HT-29 (cell line): ENCODE data around the gene RPS6KA2. TPM values are rescaled to one million over a fixed set of nuclear protein-coding genes. Genes with fewer than 3 reads are reported as not detected.
"Not testable (repeated sequence)": the region's sequence is repeated elsewhere in the genome, so short reads cannot be mapped to it uniquely, and the experiment has no call there.

Experiments used
- DNase-seq: peaks from one replicate; pipeline ENCODE4 v3.0.0-alpha.2; 2015; ENCODE audit warnings: low spot score
- small RNA-seq: library from RNA; depleted of rRNA; stranded (forward); fragments of <200 nt; gene quantifications from one replicate; pipeline ENCODE3, GENCODE V24; 2014
- total RNA-seq: library from RNA; depleted of rRNA; stranded (reverse); fragments of >200 nt; shearing (Covaris generic); gene quantifications from 2 replicates; pipeline ENCODE4 v1.2.3, GENCODE V29; 2014; rRNA removed

RPS6KA2 gene
- total RNA-seq, 1 experiment from 2014 or later, result 3.4 TPM

DNA sequence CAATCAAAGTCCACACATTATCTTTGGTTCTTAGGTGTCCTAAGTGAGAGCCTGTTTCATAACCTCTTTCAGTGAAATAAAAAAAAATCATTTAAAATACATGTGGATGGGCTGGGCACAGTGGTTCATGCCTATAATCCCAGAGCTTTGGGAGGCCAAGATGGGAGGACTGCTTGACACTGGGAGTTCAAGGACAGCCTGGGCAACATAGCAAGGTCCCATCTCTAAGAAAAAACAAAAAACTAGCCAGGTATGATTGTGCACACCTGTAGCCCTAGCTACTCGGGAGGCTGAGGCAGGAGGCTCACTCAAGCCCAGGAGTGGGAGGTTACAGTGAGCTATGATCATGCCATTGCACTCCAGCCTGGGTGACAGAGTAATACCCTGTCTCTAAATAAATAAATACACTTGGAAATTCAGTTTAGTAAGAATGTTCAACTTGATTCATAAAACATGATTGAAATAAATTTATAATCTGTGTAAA is 247.9 kb downstream of the RPS6KA2 start:
- no peak for DNase-seq

DNA sequence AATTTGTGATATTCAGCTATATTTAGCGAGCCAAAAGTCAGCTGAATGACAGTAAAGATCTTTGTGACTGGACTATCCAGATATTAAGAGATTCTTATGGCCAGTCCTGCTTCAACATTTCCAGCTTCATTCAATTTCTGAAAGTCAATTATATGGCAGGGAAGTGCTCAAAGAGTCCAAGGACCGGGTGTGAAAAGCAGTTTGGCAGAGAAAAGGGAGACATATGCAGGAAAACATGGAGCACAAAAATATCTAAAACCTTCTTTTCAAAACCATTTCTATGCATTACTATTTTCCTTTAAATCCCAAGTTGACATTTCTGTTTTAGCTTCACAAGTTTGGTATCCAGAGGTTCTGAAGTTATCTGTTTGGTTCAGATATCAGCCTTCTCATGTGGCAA is 249.3 kb downstream of the RPS6KA2 start:
- no peak for DNase-seq

DNA sequence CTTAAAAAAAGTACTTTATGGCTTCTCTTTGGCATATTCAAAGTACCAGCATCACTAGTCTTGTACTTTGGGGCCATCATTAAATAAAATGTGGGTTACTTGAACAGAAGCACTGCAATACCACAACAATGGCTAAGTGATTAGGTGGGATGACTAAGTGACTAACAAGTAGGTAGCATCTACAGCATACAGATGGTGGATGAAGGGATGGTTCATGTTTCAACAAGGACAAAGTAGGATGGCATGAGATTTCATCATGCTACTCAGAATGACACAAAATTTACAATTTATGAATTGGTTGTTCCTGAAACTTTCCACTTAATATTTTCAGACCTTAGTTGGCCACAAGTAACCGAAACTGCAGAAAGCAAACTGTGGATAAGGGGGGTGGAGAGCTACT is 252.0 kb downstream of the RPS6KA2 start:
- no peak for DNase-seq

DNA sequence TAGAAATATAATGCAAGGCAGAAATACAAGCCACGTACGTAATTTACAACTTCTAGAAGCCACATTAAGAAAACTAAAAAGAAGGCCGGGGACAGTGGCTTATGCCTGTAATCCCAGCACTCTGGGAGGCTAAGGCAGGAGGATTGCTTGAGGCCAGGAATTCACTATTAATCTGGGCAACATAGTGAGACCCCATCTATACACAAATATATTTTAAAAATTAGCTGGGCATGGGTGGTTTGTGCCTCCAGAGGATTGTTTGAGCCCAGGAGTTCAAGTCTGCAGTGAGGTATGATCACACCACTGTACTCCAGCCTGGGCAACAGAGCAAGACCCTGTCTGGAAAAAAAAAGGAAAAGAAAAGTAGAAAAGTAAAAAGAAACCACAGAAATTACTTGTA is 256.6 kb downstream of the RPS6KA2 start:
- no peak for DNase-seq

DNA sequence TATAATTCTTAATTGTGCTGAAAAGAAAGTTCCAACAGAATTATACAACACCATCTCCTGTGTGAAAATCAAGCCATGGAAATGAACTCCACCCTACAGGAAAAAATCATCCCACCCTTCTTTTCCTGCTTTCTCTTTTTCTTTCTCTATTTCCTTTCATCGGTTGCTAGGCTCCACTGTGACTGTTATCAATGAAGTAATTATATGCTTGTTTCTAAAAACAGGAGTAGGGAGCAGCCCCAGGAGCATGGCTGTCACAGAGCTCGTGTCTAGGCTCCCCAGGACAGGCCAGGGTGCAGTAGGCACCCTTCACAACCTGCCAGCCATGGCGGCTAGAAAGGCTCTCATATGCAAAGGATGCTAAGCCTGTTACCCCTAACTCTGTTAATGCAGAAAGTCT is 257.3 kb downstream of the RPS6KA2 start:
- DNase-seq, result no peak

DNA sequence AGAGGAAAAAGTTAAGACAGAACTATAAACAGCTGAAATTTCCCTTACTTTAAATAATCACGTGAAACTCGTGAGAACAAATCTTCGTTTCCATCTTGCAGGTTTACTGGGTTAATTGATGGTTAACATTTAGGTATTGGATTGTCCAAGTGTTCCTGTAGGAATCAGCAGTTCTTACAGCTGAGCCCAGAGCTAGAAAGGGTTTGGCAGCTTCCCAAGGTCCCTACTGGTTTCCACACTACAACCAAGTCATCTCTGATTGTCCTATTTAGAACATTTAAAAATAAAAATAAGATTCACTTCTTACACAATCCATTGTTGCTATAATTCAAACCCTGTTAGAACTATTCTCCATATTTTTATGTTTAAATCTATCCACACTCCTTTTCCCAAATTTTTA is 260.1 kb downstream of the RPS6KA2 start:
- DNase-seq, result no peak

DNA sequence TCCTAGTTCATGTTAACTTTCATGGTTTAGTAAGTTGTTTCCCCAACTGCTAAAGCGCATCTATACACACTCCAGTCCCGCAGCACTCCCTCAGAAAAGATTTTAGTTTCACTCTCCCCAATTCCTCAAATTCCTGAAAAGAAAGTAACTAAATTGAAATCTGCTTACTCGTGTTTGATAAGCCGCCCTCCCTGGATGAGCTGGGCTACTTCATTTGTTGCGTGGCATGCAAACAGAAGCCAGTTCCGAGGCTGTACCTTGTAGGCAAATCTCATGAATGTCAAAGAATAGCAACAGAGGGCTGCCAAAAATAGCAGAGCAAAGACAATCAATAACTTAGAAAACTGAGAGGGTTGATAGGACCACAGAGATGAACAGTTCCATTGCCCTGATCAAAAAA is 261.2 kb downstream of the RPS6KA2 start:
- DNase-seq, result no peak

DNA sequence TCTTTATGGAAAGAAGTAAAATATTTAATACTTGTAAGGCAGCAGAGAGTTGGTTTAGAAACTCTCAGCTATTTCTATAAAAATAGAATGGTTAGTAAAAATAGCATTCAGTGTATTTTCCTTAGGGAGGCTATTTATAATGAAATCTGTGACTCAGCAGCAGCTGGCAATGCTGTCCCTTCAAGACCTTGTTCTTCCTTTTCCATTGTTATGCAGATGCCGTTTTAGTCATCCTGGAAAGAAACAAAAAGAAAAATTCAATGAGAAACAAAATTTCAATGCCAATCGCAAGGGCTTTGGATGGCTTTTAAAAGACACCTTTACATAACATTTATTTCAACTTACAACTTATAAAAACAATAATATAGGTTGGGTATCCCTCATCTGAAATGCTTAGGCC is 261.8 kb downstream of the RPS6KA2 start:
- DNase-seq, result no peak

DNA sequence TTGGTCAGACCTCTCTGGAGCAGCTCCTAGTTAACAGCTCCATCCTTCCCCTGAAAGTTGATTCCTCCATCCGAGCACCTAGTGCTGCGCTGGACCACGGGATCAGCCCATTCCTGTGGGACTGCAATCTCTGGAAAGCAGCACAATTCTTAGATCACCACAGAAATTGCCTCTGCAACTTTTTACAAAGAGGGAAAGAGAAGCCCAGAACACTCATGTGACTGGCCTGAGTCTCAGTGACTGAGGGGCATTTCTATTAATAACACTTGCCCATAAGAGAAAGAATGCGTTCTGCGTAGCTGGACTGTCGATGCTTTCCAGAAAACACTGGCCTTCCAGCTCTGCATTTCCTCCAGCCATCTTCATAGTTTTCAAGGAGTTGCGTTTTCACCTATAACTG is 262.6 kb downstream of the RPS6KA2 start:
- no peak for DNase-seq

DNA sequence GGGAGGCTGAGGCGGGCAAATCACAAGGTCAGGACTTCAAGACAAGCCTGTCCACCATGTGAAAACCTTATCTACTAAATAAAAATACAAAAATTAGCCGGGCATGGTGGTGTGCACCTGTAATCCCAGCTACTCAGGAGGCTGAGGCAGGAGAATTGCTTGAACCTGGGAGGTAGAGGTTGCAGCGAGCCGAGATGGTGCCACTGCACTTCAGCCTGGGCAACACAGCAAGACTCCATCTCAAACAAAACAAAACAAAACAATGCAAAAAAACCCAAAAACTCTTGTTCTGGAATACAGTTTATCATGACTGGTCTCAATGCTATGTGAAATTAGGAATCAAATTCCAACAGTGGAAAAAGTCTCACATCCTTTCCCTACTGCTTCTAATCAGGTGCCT is 264.6 kb downstream of the RPS6KA2 start:
- not testable (repeated sequence) for DNase-seq

DNA sequence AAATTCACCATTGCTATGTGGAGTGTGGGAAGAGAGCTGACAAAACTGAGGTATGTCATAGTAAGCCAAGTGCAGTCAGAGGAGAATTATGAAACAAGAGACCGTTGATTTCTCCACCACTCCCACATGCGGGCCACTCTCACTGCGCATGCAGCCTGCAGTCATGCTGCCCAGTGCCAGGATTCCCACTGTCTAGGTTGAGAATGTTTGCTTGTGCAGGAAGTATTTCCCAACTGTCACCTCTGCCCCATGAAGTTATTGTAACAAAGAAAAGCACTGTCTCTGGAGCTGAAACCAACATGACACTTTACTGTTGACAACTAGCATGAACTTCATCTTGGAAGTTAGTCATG is 266.0 kb downstream of the RPS6KA2 start:
- DNase-seq, result peak; percentile 12

DNA sequence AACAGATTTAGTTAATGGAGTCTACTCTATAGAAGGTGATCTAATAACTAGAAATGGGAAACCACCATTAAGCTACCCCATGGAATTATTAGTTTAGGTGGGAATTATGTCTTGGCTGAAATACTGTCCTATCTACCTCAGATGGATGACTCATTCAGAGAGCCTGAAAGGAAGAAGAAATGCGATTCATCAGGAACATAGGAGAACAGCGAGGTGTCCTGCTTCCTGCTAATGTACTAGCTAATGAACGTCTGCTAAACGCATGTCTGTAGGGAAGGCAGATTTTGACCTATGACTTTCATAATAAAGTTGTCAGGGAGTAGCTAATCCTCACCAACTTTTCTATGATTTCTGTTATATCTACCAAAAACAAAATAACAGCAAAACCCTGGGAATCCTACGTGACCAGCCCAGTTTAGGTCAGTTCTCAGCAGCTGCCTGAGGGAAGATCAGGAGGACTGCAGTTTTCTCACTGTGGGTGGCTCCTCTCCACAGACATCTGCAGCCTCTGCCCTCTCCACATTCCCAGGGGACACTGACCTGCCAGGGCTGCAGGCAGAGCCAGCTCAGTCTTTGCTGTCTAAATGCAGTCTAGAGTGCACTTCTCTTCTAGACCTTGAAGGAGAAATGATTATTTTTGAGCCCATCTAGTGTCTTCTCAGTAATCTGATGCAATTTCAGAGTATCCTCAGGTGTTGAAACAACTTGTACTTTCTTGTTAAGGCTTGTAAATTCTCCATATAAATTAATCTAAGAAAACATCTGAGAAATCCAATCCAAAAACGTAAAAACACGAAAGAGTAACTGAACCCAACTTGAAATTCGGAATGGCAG is 266.6 kb downstream of the RPS6KA2 start:
- DNase-seq, result peak; percentile 1

Small RNA genes lying within 50 kb of the gene (small RNA-seq; reads per million reads assigned to genes)
- not detected for gene MIR1913

Other genes starting within 250 kb of the RPS6KA2 start
- gene MPC1, start 244.3 kb downstream of the RPS6KA2 start, total RNA-seq, result 35.0 and 41.3 TPM in 2 replicates
- 0.15 TPM in 1 of 2 replicates, not detected in the other for gene RAMACL, start 40.6 kb downstream of the RPS6KA2 start, total RNA-seq